HepG2 (cell line): ENCODE data around the gene ARPIN.

ENCODE experiments used
- FOXA3 ChIP-seq: IDR thresholded peaks from 2 replicates; pipeline ENCODE4 v1.6.1; 2016; ENCODE audit warnings: missing genetic modification reagents, missing compliant biosample characterization
- PHF21A ChIP-seq: sonication (generic); formaldehyde crosslinking; IDR thresholded peaks from 2 replicates; pipeline ENCODE4 v1.5.0; 2020; ENCODE audit warnings: mild to moderate bottlenecking, missing genetic modification reagents
- POLR2G ChIP-seq: fragments of 200-400 bp; formaldehyde crosslinking; IDR thresholded peaks from 2 replicates; pipeline ENCODE4 v1.6.1; 2018; ENCODE audit warnings: mild to moderate bottlenecking, low read depth, low read length, moderate library complexity
- ZNF24 ChIP-seq: fragments of 450-650 bp; IDR thresholded peaks from 2 replicates; pipeline ENCODE4 v1.6.1; 2017; ENCODE audit warnings: antibody characterized with exemption, mild to moderate bottlenecking
- TF ChIP-seq, protein P1 (sequence below): IDR thresholded peaks from 2 replicates; pipeline ENCODE4 v1.6.1; 2016; ENCODE audit warnings: low read depth, missing genetic modification reagents, missing compliant biosample characterization
- TF ChIP-seq, protein P2 (sequence below): sonication (generic); formaldehyde crosslinking; IDR thresholded peaks from one replicate; pipeline ENCODE4 v1.5.1; 2020; ENCODE audit warnings: mild to moderate bottlenecking, missing genetic modification reagents; ENCODE audit errors: not compliant biosample characterization

DNA sequence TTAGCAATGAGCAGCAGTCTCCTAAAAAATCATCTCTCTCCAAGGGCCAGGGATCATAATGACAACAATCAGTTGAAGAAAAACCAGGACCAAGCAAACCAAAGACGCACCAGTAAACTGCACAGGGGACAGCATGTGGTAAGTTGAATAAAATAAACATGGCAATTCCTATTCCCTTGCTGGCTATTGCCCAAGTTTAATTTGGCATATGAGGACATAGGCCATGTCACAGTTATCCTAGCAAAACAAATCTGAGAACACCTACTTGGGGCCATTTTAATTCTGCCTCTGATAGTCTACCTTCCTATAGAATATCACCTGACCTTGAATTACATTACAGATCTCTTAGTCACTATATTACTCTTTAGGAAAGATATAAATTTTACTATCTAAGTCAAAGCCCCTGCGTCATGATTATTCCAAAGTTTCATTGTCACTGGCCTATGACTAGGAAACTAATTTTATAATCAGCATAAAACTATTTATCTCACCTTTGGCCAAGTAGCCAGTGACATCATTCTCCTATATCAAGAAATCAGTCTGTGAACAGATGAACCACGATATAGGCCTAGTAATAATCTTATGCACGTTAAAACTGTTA, 42.0 kb downstream of the ARPIN start:
- no peak for TF ChIP-seq ZNF24
- TF ChIP-seq, protein P1, sequence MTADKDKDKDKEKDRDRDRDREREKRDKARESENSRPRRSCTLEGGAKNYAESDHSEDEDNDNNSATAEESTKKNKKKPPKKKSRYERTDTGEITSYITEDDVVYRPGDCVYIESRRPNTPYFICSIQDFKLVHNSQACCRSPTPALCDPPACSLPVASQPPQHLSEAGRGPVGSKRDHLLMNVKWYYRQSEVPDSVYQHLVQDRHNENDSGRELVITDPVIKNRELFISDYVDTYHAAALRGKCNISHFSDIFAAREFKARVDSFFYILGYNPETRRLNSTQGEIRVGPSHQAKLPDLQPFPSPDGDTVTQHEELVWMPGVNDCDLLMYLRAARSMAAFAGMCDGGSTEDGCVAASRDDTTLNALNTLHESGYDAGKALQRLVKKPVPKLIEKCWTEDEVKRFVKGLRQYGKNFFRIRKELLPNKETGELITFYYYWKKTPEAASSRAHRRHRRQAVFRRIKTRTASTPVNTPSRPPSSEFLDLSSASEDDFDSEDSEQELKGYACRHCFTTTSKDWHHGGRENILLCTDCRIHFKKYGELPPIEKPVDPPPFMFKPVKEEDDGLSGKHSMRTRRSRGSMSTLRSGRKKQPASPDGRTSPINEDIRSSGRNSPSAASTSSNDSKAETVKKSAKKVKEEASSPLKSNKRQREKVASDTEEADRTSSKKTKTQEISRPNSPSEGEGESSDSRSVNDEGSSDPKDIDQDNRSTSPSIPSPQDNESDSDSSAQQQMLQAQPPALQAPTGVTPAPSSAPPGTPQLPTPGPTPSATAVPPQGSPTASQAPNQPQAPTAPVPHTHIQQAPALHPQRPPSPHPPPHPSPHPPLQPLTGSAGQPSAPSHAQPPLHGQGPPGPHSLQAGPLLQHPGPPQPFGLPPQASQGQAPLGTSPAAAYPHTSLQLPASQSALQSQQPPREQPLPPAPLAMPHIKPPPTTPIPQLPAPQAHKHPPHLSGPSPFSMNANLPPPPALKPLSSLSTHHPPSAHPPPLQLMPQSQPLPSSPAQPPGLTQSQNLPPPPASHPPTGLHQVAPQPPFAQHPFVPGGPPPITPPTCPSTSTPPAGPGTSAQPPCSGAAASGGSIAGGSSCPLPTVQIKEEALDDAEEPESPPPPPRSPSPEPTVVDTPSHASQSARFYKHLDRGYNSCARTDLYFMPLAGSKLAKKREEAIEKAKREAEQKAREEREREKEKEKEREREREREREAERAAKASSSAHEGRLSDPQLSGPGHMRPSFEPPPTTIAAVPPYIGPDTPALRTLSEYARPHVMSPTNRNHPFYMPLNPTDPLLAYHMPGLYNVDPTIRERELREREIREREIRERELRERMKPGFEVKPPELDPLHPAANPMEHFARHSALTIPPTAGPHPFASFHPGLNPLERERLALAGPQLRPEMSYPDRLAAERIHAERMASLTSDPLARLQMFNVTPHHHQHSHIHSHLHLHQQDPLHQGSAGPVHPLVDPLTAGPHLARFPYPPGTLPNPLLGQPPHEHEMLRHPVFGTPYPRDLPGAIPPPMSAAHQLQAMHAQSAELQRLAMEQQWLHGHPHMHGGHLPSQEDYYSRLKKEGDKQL (CRISPR knock-in tag) = no peak
- TF ChIP-seq FOXA3 (CRISPR knock-in tag) = no peak
- no peak for TF ChIP-seq PHF21A
- TF ChIP-seq, protein P2, sequence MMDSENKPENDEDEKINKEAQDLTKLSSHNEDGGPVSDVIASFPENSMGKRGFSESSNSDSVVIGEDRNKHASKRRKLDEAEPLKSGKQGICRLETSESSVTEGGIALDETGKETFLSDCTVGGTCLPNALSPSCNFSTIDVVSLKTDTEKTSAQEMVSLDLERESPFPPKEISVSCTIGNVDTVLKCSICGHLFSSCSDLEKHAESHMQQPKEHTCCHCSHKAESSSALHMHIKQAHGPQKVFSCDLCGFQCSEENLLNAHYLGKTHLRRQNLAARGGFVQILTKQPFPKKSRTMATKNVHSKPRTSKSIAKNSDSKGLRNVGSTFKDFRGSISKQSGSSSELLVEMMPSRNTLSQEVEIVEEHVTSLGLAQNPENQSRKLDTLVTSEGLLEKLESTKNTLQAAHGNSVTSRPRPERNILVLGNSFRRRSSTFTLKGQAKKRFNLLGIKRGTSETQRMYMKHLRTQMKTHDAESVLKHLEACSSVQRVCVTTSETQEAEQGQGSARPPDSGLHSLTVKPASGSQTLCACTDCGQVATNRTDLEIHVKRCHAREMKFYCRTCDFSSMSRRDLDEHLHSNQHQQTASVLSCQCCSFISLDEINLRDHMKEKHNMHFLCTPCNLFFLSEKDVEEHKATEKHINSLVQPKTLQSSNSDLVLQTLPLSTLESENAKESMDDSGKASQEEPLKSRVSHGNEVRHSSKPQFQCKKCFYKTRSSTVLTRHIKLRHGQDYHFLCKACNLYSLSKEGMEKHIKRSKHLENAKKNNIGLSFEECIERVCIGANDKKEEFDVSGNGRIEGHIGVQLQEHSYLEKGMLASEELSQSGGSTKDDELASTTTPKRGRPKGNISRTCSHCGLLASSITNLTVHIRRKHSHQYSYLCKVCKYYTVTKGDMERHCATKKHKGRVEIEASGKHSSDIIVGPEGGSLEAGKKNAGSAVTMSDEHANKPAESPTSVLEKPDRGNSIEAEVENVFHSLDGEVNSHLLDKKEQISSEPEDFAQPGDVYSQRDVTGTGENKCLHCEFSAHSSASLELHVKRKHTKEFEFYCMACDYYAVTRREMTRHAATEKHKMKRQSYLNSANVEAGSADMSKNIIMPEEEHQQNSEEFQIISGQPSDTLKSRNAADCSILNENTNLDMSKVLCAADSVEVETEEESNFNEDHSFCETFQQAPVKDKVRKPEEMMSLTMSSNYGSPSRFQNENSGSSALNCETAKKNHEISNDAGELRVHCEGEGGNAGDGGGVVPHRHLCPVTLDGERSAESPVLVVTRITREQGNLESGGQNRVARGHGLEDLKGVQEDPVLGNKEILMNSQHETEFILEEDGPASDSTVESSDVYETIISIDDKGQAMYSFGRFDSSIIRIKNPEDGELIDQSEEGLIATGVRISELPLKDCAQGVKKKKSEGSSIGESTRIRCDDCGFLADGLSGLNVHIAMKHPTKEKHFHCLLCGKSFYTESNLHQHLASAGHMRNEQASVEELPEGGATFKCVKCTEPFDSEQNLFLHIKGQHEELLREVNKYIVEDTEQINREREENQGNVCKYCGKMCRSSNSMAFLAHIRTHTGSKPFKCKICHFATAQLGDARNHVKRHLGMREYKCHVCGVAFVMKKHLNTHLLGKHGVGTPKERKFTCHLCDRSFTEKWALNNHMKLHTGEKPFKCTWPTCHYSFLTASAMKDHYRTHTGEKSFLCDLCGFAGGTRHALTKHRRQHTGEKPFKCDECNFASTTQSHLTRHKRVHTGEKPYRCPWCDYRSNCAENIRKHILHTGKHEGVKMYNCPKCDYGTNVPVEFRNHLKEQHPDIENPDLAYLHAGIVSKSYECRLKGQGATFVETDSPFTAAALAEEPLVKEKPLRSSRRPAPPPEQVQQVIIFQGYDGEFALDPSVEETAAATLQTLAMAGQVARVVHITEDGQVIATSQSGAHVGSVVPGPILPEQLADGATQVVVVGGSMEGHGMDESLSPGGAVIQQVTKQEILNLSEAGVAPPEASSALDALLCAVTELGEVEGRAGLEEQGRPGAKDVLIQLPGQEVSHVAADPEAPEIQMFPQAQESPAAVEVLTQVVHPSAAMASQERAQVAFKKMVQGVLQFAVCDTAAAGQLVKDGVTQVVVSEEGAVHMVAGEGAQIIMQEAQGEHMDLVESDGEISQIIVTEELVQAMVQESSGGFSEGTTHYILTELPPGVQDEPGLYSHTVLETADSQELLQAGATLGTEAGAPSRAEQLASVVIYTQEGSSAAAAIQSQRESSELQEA = no peak
- no peak for TF ChIP-seq POLR2G
